Endothelial cell of umbilical vein (primary cell): ENCODE data around the gene PROC. TPM values are rescaled to one million over a fixed set of nuclear protein-coding genes. Genes with fewer than 3 reads are reported as not detected.

ENCODE experiments used
- BruUV-seq: library from RNA; stranded (reverse); fragments of 400-500 nt; replicated peaks from 2 replicates; lab custom pipeline; 2021; lab: Mats Ljungman, UMichigan
- CTCF ChIA-PET: fragments of 300-600, 350-600 bp; sonication (Branson Sonifier 250); formaldehyde crosslinking; loops from one replicate; lab custom pipeline; 2021; ENCODE audit warnings: antibody characterized with exemption, inconsistent platforms; lab: Charles Lee
- POLR2A ChIA-PET: fragments of 300-600, 350-600 bp; sonication (Branson Sonifier 250); formaldehyde crosslinking; loops from one replicate; lab custom pipeline; 2021; ENCODE audit warnings: antibody characterized with exemption, inconsistent platforms; lab: Charles Lee
- DNase-seq: peaks from one replicate; pipeline ENCODE4 v3.0.0-alpha.2; 2011; ENCODE audit warnings: low read depth, low spot score
- FAIRE-seq: peaks from 2 replicates; lab custom pipeline; 2011; peaks lifted over from hg19 to GRCh38; lab: Jason Lieb, UNC
- H2AFZ ChIP-seq: 2 replicates; pipeline ENCODE4 v1.6.0; 2012; ENCODE audit warnings: low read depth, low read length, control low read depth, inconsistent platforms
- H3K27ac ChIP-seq: 2 replicates; pipeline ENCODE4 v1.5.1; 2011; ENCODE audit warnings: low read depth, mild to moderate bottlenecking, control low read depth, low read length, moderate library complexity; ENCODE audit not compliant: insufficient read depth
- H3K27me3 ChIP-seq, 2 experiments: 2 replicates each; pipeline versions ENCODE4 v1.6.0 to v1.6.1; 2011; ENCODE audit warnings: low read length in 2 of 2, mixed read lengths in 1 of 2; ENCODE audit not compliant: control insufficient read depth in 2 of 2, insufficient read depth in 2 of 2
- H3K36me3 ChIP-seq, 2 experiments: 2 replicates in 1 of 2; 3 replicates in 1 of 2; pipeline ENCODE4 v1.5.1; 2011; ENCODE audit warnings: low read length in 2 of 2, mild to moderate bottlenecking in 1 of 2, moderate library complexity in 1 of 2; ENCODE audit not compliant: control insufficient read depth in 2 of 2, insufficient read depth in 2 of 2; ENCODE audit errors: extremely low read depth in 1 of 2
- H3K4me1 ChIP-seq: 3 replicates; pipeline ENCODE4 v1.5.1; 2011; ENCODE audit warnings: mild to moderate bottlenecking, low read length; ENCODE audit not compliant: control insufficient read depth, insufficient read depth; ENCODE audit errors: extremely low read depth
- H3K4me2 ChIP-seq: 2 replicates; pipeline ENCODE4 v1.6.1; 2011; ENCODE audit warnings: low read length, control low read depth, mixed read lengths; ENCODE audit not compliant: insufficient read depth
- H3K4me3 ChIP-seq, 3 experiments: fragments of 200-600 bp in 1 of 3; sonication (generic), shearing (Covaris generic) in 1 of 3; replicated peaks in 1 of 3; 2 replicates each; pipeline ENCODE4 v1.5.1; 2011 to 2016; ENCODE audit warnings: control low read depth in 3 of 3, low read length in 3 of 3, mild to moderate bottlenecking in 2 of 3, inconsistent platforms in 1 of 3, low read depth in 1 of 3, moderate library complexity in 1 of 3; ENCODE audit not compliant: insufficient read depth in 1 of 3
- H3K79me2 ChIP-seq: 2 replicates; pipeline ENCODE4 v1.6.0; 2012; ENCODE audit warnings: low read length, inconsistent platforms; ENCODE audit not compliant: control insufficient read depth, insufficient read depth
- H3K9ac ChIP-seq: replicated peaks from 2 replicates; pipeline ENCODE3; 2011; ENCODE audit warnings: low read length, control low read depth; ENCODE audit not compliant: insufficient read depth; ENCODE audit errors: extremely low read depth
- H3K9me1 ChIP-seq: replicated peaks from 3 replicates; pipeline ENCODE4 v1.6.0; 2011; ENCODE audit warnings: mild to moderate bottlenecking, low read length; ENCODE audit not compliant: control insufficient read depth, insufficient read depth; ENCODE audit errors: extremely low read depth
- H3K9me3 ChIP-seq: replicated peaks from 2 replicates; pipeline ENCODE4 v1.5.1; 2012; ENCODE audit warnings: low read length, inconsistent platforms; ENCODE audit not compliant: control insufficient read depth, insufficient read depth
- H4K20me1 ChIP-seq: replicated peaks from 2 replicates; pipeline ENCODE3; 2011; ENCODE audit warnings: mild to moderate bottlenecking, low read length; ENCODE audit not compliant: control insufficient read depth, insufficient read depth; ENCODE audit errors: extremely low read depth
- EZH2 ChIP-seq: IDR thresholded peaks from 2 replicates; pipeline ENCODE4 v1.6.1; 2012; ENCODE audit warnings: borderline replicate concordance, low read depth, mild to moderate bottlenecking, moderate library complexity, low read length, inconsistent platforms; ENCODE audit not compliant: severe bottlenecking
- JUN ChIP-seq: IDR thresholded peaks from 2 replicates; pipeline ENCODE4 v1.6.1; 2011; ENCODE audit warnings: borderline replicate concordance, low read depth; ENCODE audit not compliant: insufficient read length, insufficient read depth
- MYC ChIP-seq: IDR thresholded peaks from one replicate; pipeline ENCODE4 v1.6.1; 2011; ENCODE audit warnings: mild to moderate bottlenecking, low read depth, low read length
- dilution Hi-C: fragments of 300-500 bp; cut with MboI; formaldehyde crosslinking; loops from one replicate; pipeline ENCODE4 v1.15.0; 2019; ENCODE audit warnings: low sequenced_read_pairs; ENCODE audit not compliant: extremely low pct_ligation_motif_present
- intact Hi-C: fragments of 100-400 bp; cut with micrococcal nuclease; formaldehyde crosslinking; loops from one replicate; pipeline ENCODE4 v1.10.0; 2022
- polyA plus RNA-seq, 4 experiments: library from polyadenylated mRNA; depleted of rRNA in 3 of 4; stranded (reverse) in 3 of 4; unstranded in 1 of 4; fragments of >200 nt; gene quantifications; 2 replicates each; pipeline versions ENCODE4 v1.2.1 to v1.2.3, GENCODE V29; 2011 to 2012; ENCODE audit warnings: missing spikeins in 1 of 4
- total RNA-seq: library from RNA; stranded (reverse); gene quantifications from 2 replicates; pipeline ENCODE4 v1.2.3, GENCODE V29; 2021
- TF ChIP-seq, protein P1 (sequence below): IDR thresholded peaks from 2 replicates; pipeline ENCODE4 v1.6.1; 2011; ENCODE audit not compliant: insufficient read depth, insufficient read length

PROC gene
- total and polyA plus RNA-seq, 2 donors (not counting 3 experiments of a cell fraction or from before 2014, with no cell fraction given), result not detected

DNA sequence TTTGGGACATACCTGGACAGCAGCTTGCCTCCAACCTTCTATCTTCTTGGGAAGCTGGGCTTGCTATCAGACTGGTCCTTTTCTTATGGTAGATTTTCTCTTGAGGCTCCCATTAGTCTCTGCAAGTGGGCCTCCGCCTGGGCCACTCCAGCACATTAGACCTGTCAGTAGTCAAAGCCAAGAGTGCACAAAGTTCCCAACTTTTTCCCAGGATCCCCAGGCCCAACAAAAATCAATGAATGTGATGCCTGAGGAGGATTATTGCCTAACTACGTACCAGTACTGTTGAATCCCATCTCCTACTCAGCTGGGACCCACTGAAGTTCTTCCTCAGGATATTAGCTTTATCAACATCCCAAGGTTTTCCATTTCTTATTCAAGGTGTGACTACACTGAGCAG, 51.7 kb downstream of the PROC start:
- Histone ChIP-seq H3K9ac (no peak overlapping the region), H3K36me3 (peaks cover 0 to 3% of the 10 kb centered on the region in 2 experiments), H3K79me2 (no peaks in the 10 kb centered on the region), H3K4me3 (no peak overlapping the region), H4K20me1 (no peaks in the 10 kb centered on the region), H2AFZ (no peak overlapping the region), H3K9me3 (no peaks in the 10 kb centered on the region), H3K27ac (no peak overlapping the region), H3K9me1 (no peaks in the 10 kb centered on the region), H3K27me3 (no peaks in the 10 kb centered on the region), H3K4me2 (no peak overlapping the region), H3K4me1 (no peaks in the 10 kb centered on the region)
- CTCF ChIA-PET, result interaction anchor here (1.1 to 1.8 kb wide), 2 partner anchors 9 to 146 kb away, joined by 5 read pairs; no protein-coding TSS in a partner anchor
- POLR2A ChIA-PET, result no interaction called here
- FAIRE-seq (no peak), DNase-seq (no peak)
- intact Hi-C loops (no loop called here), dilution Hi-C loops (no loop called here)
- TF ChIP-seq, protein P1, sequence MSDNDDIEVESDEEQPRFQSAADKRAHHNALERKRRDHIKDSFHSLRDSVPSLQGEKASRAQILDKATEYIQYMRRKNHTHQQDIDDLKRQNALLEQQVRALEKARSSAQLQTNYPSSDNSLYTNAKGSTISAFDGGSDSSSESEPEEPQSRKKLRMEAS, result no peak
- no peak for TF ChIP-seq JUN
- TF ChIP-seq MYC, result no peak
- no TSS peak for BruUV-seq

DNA sequence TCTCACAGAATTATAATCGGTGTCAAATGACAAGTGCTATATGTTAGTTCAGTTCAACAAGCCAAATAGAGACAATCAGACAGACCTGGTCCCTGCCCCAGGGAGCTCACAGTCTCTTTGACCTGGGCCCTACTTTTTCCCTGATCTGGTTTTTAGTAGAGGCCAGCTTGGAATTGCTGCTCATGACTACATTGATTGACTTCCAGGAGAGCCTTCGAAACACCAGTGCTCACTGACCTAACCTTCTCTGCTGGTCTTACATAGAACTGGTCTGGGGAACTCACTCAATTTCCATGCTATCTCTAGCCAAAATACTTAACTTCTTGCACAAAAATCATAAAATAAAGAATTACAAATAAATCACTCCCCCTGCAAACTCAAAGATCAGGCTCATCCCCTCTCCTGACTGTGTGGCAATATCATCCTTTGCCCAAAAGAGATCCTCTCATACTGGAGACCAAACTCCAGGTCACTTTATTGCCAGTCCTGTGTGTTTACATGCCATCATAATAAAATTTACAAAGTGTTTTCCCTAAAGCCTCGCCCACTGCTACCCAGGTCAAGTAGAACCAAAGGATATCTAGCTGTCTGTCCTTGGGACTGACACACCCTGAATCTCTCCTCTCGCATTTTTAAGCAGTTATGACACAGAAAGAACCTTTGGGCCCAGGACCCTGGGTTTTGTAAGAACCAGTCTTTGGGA, 53.2 kb downstream of the PROC start:
- H3K4me1 ChIP-seq, result no peaks in the 10 kb centered on the region
- no peaks in the 10 kb centered on the region for H3K9me3 ChIP-seq
- H3K4me3 ChIP-seq, result no peak overlapping the region
- H2AFZ ChIP-seq, result no peak overlapping the region
- H3K27ac ChIP-seq, result no peak overlapping the region
- dilution Hi-C loops (no loop called here), intact Hi-C loops (no loop called here)
- no peaks in the 10 kb centered on the region for H3K27me3 ChIP-seq
- no peak overlapping the region for H3K4me2 ChIP-seq
- DNase-seq, result no peak
- TF ChIP-seq JUN (no peak), EZH2 (no peak), MYC (no peak)
- no peaks in the 10 kb centered on the region for H3K79me2 ChIP-seq
- peaks cover 0 to 3% of the 10 kb centered on the region in 2 experiments for H3K36me3 ChIP-seq
- CTCF ChIA-PET, result interaction anchor here (1.1 to 1.8 kb wide), 3 partner anchors 10 to 147 kb away, joined by 3 to 5 read pairs (median 3); no protein-coding TSS in a partner anchor
- POLR2A ChIA-PET, result no interaction called here
- no peak overlapping the region for H3K9ac ChIP-seq
- H4K20me1 ChIP-seq, result no peaks in the 10 kb centered on the region
- BruUV-seq, result no TSS peak
- FAIRE-seq, result no peak
- H3K9me1 ChIP-seq, result no peaks in the 10 kb centered on the region
